DND-41 (cell line): Measurements from ENCODE around the gene SCGB1D2.

Experiments used
- EZH2 ChIP-seq: IDR thresholded peaks from 3 replicates; pipeline ENCODE4 v1.6.1; 2012; ENCODE audit warnings: borderline replicate concordance, low read depth, mild to moderate bottlenecking, moderate library complexity, low read length, inconsistent platforms; ENCODE audit not compliant: severe bottlenecking
- TF ChIP-seq, protein P1 (sequence below): IDR thresholded peaks from 2 replicates; pipeline ENCODE4 v1.5.1; 2012; ENCODE audit warnings: borderline replicate concordance, low read length, moderate library complexity, mild to moderate bottlenecking; ENCODE audit not compliant: poor library complexity, severe bottlenecking; ENCODE audit errors: extremely low read depth

- TF ChIP-seq, protein P1, sequence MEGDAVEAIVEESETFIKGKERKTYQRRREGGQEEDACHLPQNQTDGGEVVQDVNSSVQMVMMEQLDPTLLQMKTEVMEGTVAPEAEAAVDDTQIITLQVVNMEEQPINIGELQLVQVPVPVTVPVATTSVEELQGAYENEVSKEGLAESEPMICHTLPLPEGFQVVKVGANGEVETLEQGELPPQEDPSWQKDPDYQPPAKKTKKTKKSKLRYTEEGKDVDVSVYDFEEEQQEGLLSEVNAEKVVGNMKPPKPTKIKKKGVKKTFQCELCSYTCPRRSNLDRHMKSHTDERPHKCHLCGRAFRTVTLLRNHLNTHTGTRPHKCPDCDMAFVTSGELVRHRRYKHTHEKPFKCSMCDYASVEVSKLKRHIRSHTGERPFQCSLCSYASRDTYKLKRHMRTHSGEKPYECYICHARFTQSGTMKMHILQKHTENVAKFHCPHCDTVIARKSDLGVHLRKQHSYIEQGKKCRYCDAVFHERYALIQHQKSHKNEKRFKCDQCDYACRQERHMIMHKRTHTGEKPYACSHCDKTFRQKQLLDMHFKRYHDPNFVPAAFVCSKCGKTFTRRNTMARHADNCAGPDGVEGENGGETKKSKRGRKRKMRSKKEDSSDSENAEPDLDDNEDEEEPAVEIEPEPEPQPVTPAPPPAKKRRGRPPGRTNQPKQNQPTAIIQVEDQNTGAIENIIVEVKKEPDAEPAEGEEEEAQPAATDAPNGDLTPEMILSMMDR = no peak
- no peak for TF ChIP-seq EZH2
Measured at GRCh38 chr11:62238151-62238550, 3.9 kb upstream of the SCGB1D2 start.
